ENCODE measurements around the gene CEP97. TPM values are rescaled to one million over a fixed set of nuclear protein-coding genes. Genes with fewer than 3 reads are reported as not detected.

CEP97 gene
- total and polyA plus RNA-seq, 11 donors = 1.9 to 12.3 (median 6.8) TPM

DNA sequence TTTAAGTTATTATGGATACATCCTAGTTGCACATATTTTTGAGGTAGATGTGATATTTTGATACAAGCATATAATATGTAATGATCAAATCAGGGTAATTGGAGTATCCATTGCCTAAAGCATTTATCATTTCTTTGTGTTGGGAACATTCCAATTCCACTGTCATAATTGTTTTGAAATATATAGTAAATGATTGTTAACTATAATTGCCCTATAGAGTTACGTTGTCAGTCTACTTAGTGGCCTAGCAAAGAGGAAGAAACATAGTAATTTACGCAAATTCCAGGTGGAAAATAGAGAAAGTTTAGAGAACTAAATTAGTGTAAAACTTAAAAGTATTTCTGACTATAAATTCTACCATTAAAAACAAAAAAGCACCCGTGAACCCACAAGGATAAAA is 79.5 kb downstream of the CEP97 start:
- DNase-seq = no peak
- no peak overlapping the region for H3K4me3 ChIP-seq
- intact Hi-C loops (cut with DNase I) = loop anchor here in 6 of 10 donors (5.0 to 10.0 kb wide), 3 partner anchors 728 to 733 kb away; no protein-coding TSS in a partner anchor
- no peak for TF ChIP-seq POLR2A (IDR thresholded peaks at IDR 0.05)
- TF ChIP-seq, protein P1, sequence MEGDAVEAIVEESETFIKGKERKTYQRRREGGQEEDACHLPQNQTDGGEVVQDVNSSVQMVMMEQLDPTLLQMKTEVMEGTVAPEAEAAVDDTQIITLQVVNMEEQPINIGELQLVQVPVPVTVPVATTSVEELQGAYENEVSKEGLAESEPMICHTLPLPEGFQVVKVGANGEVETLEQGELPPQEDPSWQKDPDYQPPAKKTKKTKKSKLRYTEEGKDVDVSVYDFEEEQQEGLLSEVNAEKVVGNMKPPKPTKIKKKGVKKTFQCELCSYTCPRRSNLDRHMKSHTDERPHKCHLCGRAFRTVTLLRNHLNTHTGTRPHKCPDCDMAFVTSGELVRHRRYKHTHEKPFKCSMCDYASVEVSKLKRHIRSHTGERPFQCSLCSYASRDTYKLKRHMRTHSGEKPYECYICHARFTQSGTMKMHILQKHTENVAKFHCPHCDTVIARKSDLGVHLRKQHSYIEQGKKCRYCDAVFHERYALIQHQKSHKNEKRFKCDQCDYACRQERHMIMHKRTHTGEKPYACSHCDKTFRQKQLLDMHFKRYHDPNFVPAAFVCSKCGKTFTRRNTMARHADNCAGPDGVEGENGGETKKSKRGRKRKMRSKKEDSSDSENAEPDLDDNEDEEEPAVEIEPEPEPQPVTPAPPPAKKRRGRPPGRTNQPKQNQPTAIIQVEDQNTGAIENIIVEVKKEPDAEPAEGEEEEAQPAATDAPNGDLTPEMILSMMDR (IDR thresholded peaks at IDR 0.05) = no peak
- 92 to 97% (median 95%) methylated on average over 3 of the region's 3 CpGs for WGBS, 4 donors
- no peak overlapping the region for H3K27ac ChIP-seq
- peaks cover 0 to 5% (median 0%) of the 10 kb centered on the region in 12 donors for H3K9me3 ChIP-seq
- ATAC-seq = no peak
- no peaks in the 10 kb centered on the region for H3K27me3 ChIP-seq
- H3K36me3 ChIP-seq = peaks cover 0 to 67% (median 44%) of the 10 kb centered on the region in 9 donors
- peaks cover 0 to 5% (median 0%) of the 10 kb centered on the region in 12 donors for H3K4me1 ChIP-seq

DNA sequence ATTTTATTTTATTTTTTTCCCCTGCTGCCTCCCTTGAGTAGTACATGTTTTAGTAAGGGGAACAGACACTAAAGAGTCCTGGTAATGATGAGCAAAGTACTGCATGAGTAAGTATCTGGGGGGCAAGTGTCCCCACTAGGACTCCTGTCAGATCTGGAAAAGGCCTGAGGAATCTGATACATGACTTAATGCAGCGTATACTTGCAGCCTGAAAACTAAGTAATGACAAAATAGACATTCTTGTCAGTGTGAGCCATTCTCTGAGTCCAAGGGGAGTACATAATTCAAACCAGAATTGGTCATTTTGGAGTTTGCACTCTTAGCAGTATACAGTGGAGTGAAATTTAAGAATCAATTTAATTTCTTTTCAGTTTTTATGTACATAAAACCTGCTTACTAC is 82.1 kb downstream of the CEP97 start:
- no peak for TF ChIP-seq POLR2A (IDR thresholded peaks at IDR 0.05)
- TF ChIP-seq, protein P1 (IDR thresholded peaks at IDR 0.05) = no peak
- Histone ChIP-seq H3K27me3 (no peaks in the 10 kb centered on the region), H3K4me1 (peaks cover 0 to 17% (median 10%) of the 10 kb centered on the region in 12 donors), H3K9me3 (peaks cover 0 to 6% (median 0%) of the 10 kb centered on the region in 12 donors), H3K36me3 (peaks cover 0 to 48% (median 24%) of the 10 kb centered on the region in 9 donors), H3K27ac (no peak overlapping the region), H3K4me3 (no peak overlapping the region)
- DNase-seq (no peak), ATAC-seq (no peak)
- WGBS, 4 donors = 83 to 96% (median 91%) methylated on average over 1 of the region's 1 CpG
- intact Hi-C loops (cut with DNase I) = loop anchor here in 7 of 10 donors (2.0 to 10.0 kb wide), 4 partner anchors 46 to 731 kb away; no protein-coding TSS in a partner anchor

DNA sequence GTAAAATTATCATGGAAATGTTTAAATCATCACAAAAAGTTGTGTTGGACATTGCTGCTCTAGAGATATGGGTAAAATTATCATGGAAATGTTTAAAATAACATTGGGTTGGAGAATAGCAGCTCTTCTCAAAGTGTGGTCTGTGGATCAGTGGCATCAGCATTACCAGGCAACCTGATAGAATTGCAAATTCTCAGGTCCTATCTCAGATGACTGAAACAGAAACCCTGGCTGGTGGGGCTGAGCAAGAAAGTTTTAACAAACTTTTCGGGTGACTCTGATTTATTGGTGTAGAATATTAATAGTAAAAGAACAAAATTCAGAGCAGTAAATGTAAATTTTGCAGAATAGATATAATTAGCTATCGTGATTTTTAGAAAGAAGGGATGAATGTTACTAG is 83.5 kb downstream of the CEP97 start:
- Histone ChIP-seq H3K27me3 (no peaks in the 10 kb centered on the region), H3K4me3 (no peak overlapping the region), H3K36me3 (peaks cover 0 to 39% (median 15%) of the 10 kb centered on the region in 9 donors), H3K9me3 (peaks cover 0 to 6% (median 0%) of the 10 kb centered on the region in 12 donors), H3K27ac (no peak overlapping the region), H3K4me1 (peaks cover 0 to 17% (median 10%) of the 10 kb centered on the region in 12 donors)
- 93 to 100% (median 94%) methylated on average over 2 of the region's 2 CpGs for WGBS, 4 donors
- DNase-seq (no peak), ATAC-seq (no peak)
- TF ChIP-seq, protein P1 (IDR thresholded peaks at IDR 0.05) = no peak
- no peak for TF ChIP-seq POLR2A (IDR thresholded peaks at IDR 0.05)
- intact Hi-C loops (cut with DNase I) = loop anchor here in 9 of 10 donors (2.0 to 10.0 kb wide), 4 partner anchors 44 to 729 kb away; no protein-coding TSS in a partner anchor

DNA sequence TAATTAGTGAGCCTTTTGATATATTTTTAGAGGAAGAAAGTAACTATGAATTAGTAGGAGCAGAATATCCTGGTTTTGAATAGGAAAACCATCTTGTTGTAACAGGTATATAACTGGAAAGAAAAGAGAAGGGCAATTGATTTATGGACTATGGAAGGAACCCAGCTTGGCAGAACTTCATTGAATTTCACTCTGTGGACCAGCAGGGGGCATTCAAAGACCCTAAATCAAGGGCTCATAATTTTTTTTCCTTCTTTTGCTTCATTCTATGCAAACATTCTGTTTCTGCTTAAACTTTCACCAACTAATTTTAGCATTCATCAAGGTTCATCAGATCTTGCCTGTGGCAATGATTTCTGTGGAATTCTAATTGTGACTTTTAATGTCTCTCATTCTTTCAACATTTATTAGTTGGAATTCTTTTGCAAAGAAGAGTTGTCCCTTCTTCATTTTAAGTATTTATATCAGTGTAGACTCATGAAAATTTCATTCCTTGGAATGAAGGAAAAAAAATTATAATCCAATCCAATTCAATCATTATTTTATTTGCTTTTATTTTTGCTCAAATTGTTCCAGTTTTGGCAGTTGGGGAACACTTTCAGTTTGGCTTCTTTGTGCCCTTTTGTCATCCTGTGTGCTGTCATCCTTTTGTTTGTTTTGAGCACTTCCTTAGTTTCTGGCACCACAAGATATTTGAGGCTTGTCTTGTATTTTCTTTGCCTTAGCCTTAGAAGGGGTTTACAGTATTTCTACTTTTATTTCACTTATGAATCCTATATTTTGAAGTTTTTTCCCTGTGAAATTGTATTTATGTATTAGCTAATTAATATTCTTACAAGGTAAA is 85.0 kb downstream of the CEP97 start:
- DNase-seq (no peak), ATAC-seq (peak in 2 of 4 donors; percentile 39 to 51)
- H3K36me3 ChIP-seq = peaks cover 0 to 29% (median 6%) of the 10 kb centered on the region in 9 donors
- TF ChIP-seq, protein P1 (IDR thresholded peaks at IDR 0.05) = peak; percentile 45 to 79 (median 70)
- no peak for TF ChIP-seq POLR2A (IDR thresholded peaks at IDR 0.05)
- no peak overlapping the region for H3K4me3 ChIP-seq
- H3K27ac ChIP-seq = peak overlapping the region in 2 of 12 donors; percentile 31 to 63
- H3K9me3 ChIP-seq = peaks cover 0 to 6% (median 0%) of the 10 kb centered on the region in 12 donors
- peaks cover 0 to 28% (median 15%) of the 10 kb centered on the region in 12 donors for H3K4me1 ChIP-seq
- no peaks in the 10 kb centered on the region for H3K27me3 ChIP-seq
- intact Hi-C loops (cut with DNase I) = loop anchor here in 9 of 10 donors (1.0 to 10.0 kb wide), 7 partner anchors 38 to 728 kb away; partner anchors contain the start of gene NFKBIZ (in 1 of the 9)

Measured in heart left ventricle (tissue), 16 donors.